GM13976 (cell line): ENCODE data around the gene OCRL.

Experiments
- DNase-seq: peaks from one replicate; pipeline ENCODE4 v3.0.0; 2012; ENCODE audit warnings: low spot score
- CTCF ChIP-seq: IDR thresholded peaks from 2 replicates; pipeline ENCODE4 v1.5.1; 2012; ENCODE audit warnings: borderline replicate concordance, mild to moderate bottlenecking; ENCODE audit not compliant: insufficient read depth; ENCODE audit errors: extremely low read depth, missing control alignments, control extremely low read depth
- in situ Hi-C: fragments of 300-500 bp; cut with MboI; formaldehyde crosslinking; loops from one replicate; pipeline ENCODE4 v1.12.0; 2022; ENCODE audit warnings: low sequenced_read_pairs, mixed read lengths, inconsistent platforms; ENCODE audit not compliant: unreplicated experiment

Gene OCRL

GRCh38 chrX:129497146-129497843, 42.8 kb upstream of the OCRL start:
- no peak for TF ChIP-seq CTCF
- in situ Hi-C loops = no loop called here
- DNase-seq = no peak

- TF ChIP-seq CTCF = no peak
- no peak for DNase-seq
- in situ Hi-C loops = no loop called here
These were observed 29.7 kb upstream of the OCRL start for GRCh38 chrX:129510331-129510730.

- TF ChIP-seq CTCF = no peak
- no peak for DNase-seq
- in situ Hi-C loops = no loop called here
These were observed 28.4 kb upstream of the OCRL start for GRCh38 chrX:129511689-129512088.

- in situ Hi-C loops = no loop called here
- no peak for DNase-seq
- TF ChIP-seq CTCF = no peak
These were observed 27.6 kb upstream of the OCRL start for GRCh38 chrX:129512409-129512808.

GRCh38 chrX:129516402-129516801, 23.7 kb upstream of the OCRL start:
- DNase-seq = no peak
- in situ Hi-C loops = no loop called here
- no peak for TF ChIP-seq CTCF

- in situ Hi-C loops = no loop called here
- no peak for DNase-seq
- TF ChIP-seq CTCF = no peak
These were observed 19.9 kb upstream of the OCRL start for GRCh38 chrX:129520151-129520550.
